H1 (cell line): ENCODE measurements around the gene LUM. TPM values are rescaled to one million over a fixed set of nuclear protein-coding genes. Genes with fewer than 3 reads are reported as not detected.

Experiments
- EGR1 ChIP-seq: IDR thresholded peaks from 2 replicates; pipeline ENCODE4 v1.6.1; 2011; ENCODE audit warnings: low read depth, low read length, borderline replicate concordance
- HDAC2 ChIP-seq, 2 experiments: fragments of 300-600 bp in 1 of 2; sonication (generic) in 1 of 2; IDR thresholded peaks; 2 replicates each; pipeline ENCODE4 v1.6.1; 2011 to 2012; ENCODE audit warnings: low read depth in 2 of 2, low read length in 2 of 2, mild to moderate bottlenecking in 2 of 2, moderate library complexity in 2 of 2, borderline replicate concordance in 1 of 2, inconsistent platforms in 1 of 2
- KDM1A ChIP-seq: fragments of 200-600, 300-600 bp; sonication (generic); IDR thresholded peaks from 2 replicates; pipeline ENCODE4 v1.7.1; 2016; ENCODE audit warnings: mild to moderate bottlenecking, low read length, borderline replicate concordance
- KDM5A ChIP-seq: fragments of 200-600 bp; IDR thresholded peaks from 2 replicates; pipeline ENCODE4 v1.7.1; 2012; ENCODE audit warnings: mild to moderate bottlenecking, low read length, inconsistent platforms, mixed read lengths
- NANOG ChIP-seq: IDR thresholded peaks from 2 replicates; pipeline ENCODE4 v1.6.1; 2011; ENCODE audit warnings: low read length, low read depth, mild to moderate bottlenecking, inconsistent platforms; ENCODE audit not compliant: insufficient read depth, poor library complexity, severe bottlenecking
- NRF1 ChIP-seq: IDR thresholded peaks from 2 replicates; pipeline ENCODE4 v1.6.1; 2011; ENCODE audit warnings: mild to moderate bottlenecking, low read depth, low read length, improper control_type of control experiment
- polyA plus RNA-seq, 7 experiments: library from polyadenylated mRNA; depleted of rRNA in 3 of 7; stranded (reverse) in 5 of 7; unstranded in 2 of 7; fragments of >200 nt in 5 of 7; fragments of 200-250 nt in 2 of 7; gene quantifications; 1 replicate in 5 of 7; 2 replicates in 1 of 7; 4 replicates in 1 of 7; pipeline versions ENCODE4 v1.2.1 to v1.2.3, GENCODE V29; 2011 to 2013; ENCODE audit warnings: missing spikeins in 2 of 7, mixed read lengths in 2 of 7
- total RNA-seq: library from RNA; stranded (reverse); fragmentation: NEBNext Ultra II Directional; extraction: Animal tissue kit (Norgen Biotek cat#: 25700); gene quantifications from 2 replicates; pipeline ENCODE4 v1.2.1, GENCODE V29; 2021
- TF ChIP-seq, protein P1 (sequence below): fragments of 300-600 bp; sonication (generic); IDR thresholded peaks from 2 replicates; pipeline ENCODE4 v1.7.1; 2012; ENCODE audit warnings: low read length, moderate library complexity, mild to moderate bottlenecking, inconsistent platforms; ENCODE audit not compliant: insufficient replicate concordance
- TF ChIP-seq, protein P2 (sequence below): IDR thresholded peaks from 2 replicates; pipeline ENCODE4 v1.6.1; 2011; ENCODE audit warnings: low read length, improper control_type of control experiment
- TF ChIP-seq, protein P3 (sequence below): IDR thresholded peaks from 2 replicates; pipeline ENCODE4 v1.6.1; 2011; ENCODE audit warnings: low read depth, mild to moderate bottlenecking, low read length; ENCODE audit not compliant: insufficient read depth

Gene LUM
- total and polyA plus RNA-seq, 2 of the 8 experiments (the other 6 are each of a cell fraction or from before 2014, with no cell fraction given), result not detected

DNA sequence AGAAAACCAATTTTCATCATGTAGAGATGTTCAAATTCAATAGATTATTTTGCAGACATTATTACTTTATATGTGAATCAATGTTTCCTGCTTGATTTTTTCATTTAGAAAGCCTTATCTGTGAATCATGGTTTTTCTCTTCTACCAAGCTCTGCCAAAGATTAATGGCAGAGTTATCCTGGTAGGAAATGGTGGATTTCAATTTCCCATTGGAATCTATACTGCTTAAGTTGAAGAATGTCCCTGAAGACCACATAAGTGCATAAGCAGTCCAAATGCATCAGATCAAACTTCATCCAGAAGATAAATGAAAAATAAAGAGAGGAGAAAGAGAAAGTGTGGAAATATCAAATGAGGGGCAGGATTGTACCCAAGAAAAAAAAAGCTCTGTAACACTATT, 5.0 kb downstream of the LUM start (continued):
- TF ChIP-seq, protein P1, sequence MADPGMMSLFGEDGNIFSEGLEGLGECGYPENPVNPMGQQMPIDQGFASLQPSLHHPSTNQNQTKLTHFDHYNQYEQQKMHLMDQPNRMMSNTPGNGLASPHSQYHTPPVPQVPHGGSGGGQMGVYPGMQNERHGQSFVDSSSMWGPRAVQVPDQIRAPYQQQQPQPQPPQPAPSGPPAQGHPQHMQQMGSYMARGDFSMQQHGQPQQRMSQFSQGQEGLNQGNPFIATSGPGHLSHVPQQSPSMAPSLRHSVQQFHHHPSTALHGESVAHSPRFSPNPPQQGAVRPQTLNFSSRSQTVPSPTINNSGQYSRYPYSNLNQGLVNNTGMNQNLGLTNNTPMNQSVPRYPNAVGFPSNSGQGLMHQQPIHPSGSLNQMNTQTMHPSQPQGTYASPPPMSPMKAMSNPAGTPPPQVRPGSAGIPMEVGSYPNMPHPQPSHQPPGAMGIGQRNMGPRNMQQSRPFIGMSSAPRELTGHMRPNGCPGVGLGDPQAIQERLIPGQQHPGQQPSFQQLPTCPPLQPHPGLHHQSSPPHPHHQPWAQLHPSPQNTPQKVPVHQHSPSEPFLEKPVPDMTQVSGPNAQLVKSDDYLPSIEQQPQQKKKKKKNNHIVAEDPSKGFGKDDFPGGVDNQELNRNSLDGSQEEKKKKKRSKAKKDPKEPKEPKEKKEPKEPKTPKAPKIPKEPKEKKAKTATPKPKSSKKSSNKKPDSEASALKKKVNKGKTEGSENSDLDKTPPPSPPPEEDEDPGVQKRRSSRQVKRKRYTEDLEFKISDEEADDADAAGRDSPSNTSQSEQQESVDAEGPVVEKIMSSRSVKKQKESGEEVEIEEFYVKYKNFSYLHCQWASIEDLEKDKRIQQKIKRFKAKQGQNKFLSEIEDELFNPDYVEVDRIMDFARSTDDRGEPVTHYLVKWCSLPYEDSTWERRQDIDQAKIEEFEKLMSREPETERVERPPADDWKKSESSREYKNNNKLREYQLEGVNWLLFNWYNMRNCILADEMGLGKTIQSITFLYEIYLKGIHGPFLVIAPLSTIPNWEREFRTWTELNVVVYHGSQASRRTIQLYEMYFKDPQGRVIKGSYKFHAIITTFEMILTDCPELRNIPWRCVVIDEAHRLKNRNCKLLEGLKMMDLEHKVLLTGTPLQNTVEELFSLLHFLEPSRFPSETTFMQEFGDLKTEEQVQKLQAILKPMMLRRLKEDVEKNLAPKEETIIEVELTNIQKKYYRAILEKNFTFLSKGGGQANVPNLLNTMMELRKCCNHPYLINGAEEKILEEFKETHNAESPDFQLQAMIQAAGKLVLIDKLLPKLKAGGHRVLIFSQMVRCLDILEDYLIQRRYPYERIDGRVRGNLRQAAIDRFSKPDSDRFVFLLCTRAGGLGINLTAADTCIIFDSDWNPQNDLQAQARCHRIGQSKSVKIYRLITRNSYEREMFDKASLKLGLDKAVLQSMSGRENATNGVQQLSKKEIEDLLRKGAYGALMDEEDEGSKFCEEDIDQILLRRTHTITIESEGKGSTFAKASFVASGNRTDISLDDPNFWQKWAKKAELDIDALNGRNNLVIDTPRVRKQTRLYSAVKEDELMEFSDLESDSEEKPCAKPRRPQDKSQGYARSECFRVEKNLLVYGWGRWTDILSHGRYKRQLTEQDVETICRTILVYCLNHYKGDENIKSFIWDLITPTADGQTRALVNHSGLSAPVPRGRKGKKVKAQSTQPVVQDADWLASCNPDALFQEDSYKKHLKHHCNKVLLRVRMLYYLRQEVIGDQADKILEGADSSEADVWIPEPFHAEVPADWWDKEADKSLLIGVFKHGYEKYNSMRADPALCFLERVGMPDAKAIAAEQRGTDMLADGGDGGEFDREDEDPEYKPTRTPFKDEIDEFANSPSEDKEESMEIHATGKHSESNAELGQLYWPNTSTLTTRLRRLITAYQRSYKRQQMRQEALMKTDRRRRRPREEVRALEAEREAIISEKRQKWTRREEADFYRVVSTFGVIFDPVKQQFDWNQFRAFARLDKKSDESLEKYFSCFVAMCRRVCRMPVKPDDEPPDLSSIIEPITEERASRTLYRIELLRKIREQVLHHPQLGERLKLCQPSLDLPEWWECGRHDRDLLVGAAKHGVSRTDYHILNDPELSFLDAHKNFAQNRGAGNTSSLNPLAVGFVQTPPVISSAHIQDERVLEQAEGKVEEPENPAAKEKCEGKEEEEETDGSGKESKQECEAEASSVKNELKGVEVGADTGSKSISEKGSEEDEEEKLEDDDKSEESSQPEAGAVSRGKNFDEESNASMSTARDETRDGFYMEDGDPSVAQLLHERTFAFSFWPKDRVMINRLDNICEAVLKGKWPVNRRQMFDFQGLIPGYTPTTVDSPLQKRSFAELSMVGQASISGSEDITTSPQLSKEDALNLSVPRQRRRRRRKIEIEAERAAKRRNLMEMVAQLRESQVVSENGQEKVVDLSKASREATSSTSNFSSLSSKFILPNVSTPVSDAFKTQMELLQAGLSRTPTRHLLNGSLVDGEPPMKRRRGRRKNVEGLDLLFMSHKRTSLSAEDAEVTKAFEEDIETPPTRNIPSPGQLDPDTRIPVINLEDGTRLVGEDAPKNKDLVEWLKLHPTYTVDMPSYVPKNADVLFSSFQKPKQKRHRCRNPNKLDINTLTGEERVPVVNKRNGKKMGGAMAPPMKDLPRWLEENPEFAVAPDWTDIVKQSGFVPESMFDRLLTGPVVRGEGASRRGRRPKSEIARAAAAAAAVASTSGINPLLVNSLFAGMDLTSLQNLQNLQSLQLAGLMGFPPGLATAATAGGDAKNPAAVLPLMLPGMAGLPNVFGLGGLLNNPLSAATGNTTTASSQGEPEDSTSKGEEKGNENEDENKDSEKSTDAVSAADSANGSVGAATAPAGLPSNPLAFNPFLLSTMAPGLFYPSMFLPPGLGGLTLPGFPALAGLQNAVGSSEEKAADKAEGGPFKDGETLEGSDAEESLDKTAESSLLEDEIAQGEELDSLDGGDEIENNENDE, result no peak
- no peak for TF ChIP-seq NRF1
- no peak for TF ChIP-seq EGR1
- no peak for TF ChIP-seq HDAC2 (IDR thresholded peaks at IDR 0.05; ENCODE audit: borderline replicate concordance in 1 of 2, low read depth in 2 of 2, low read length in 2 of 2)
- TF ChIP-seq, protein P2, sequence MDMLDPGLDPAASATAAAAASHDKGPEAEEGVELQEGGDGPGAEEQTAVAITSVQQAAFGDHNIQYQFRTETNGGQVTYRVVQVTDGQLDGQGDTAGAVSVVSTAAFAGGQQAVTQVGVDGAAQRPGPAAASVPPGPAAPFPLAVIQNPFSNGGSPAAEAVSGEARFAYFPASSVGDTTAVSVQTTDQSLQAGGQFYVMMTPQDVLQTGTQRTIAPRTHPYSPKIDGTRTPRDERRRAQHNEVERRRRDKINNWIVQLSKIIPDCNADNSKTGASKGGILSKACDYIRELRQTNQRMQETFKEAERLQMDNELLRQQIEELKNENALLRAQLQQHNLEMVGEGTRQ, result no peak
- TF ChIP-seq KDM1A, result no peak
- TF ChIP-seq NANOG, result no peak
- no peak for TF ChIP-seq KDM5A
- TF ChIP-seq, protein P3, sequence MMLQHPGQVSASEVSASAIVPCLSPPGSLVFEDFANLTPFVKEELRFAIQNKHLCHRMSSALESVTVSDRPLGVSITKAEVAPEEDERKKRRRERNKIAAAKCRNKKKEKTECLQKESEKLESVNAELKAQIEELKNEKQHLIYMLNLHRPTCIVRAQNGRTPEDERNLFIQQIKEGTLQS, result no peak
